ENCODE measurements around the gene TCF4.

The TCF4 gene

GRCh38 chr18:55372209-55372608 is 215.8 kb downstream of the TCF4 start:
- no peak overlapping the region for H3K9ac ChIP-seq (ENCODE audit: low read length)

DNA sequence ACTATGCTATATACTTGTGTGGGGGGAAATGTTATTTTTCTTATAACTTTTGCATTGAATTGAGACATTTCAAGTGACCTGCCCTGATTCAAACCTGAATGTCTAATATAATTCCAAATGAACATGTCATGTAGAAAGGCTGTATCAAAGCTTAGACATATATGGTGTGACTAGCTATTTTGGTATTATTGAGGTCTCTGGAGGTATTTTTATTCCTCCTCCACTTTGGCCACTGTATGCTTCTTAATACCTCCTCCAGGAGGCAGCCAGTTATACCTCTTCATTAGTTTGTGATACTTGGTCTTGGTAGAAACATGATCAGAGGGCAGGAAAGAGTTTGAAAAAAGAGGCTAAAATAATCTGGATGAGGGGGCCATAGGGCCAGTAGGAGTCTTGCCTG is 217.1 kb downstream of the TCF4 start:
- Histone ChIP-seq H3K4me3 (ENCODE audit: low read depth in 1 of 2, low read length in 2 of 2) (no peak overlapping the region), H3K9me3 (ENCODE audit: low read length) (no peaks in the 10 kb centered on the region), H3K4me1 (ENCODE audit: insufficient read depth, low read length) (no peaks in the 10 kb centered on the region), H3K36me3 (ENCODE audit: insufficient read depth, low read length) (no peaks in the 10 kb centered on the region), H3K27ac (ENCODE audit: low read depth, low read length) (no peak overlapping the region), H3K27me3 (ENCODE audit: control insufficient read depth in 1 of 2, insufficient read depth in 2 of 2, low read length in 2 of 2) (no peaks in the 10 kb centered on the region), H3K9ac (ENCODE audit: low read length) (no peak overlapping the region)

More at GRCh38 chr18:55372209-55372608, 215.8 kb downstream of the TCF4 start:
- Histone ChIP-seq H3K27me3 (ENCODE audit: control insufficient read depth in 1 of 2, insufficient read depth in 2 of 2, low read length in 2 of 2) (no peaks in the 10 kb centered on the region), H3K36me3 (ENCODE audit: insufficient read depth, low read length) (no peaks in the 10 kb centered on the region), H3K4me1 (ENCODE audit: insufficient read depth, low read length) (no peaks in the 10 kb centered on the region), H3K9me3 (ENCODE audit: low read length) (no peaks in the 10 kb centered on the region), H3K4me3 (ENCODE audit: low read depth in 1 of 2, low read length in 2 of 2) (no peak overlapping the region), H3K27ac (ENCODE audit: low read depth, low read length) (no peak overlapping the region)

DNA sequence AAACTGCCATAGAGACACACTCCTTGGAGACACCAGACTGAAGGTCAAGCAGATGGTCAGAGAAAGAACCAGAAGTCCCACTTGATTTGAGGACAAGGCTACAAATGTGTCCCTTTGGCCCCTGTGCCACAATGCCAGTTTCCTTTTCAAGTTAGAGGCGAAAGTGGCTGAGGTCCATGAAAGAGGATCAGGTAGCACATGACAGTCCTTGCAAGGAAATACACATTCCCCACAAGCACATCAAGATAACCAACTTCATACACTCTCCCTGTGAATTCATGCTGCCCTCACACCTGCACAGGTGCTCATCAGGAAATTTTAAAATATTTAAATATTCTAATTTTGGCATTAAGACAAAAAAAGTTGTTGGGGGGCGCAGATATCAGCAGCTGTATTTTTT is 218.6 kb downstream of the TCF4 start:
- no peaks in the 10 kb centered on the region for H3K27me3 ChIP-seq (ENCODE audit: control insufficient read depth in 1 of 2, insufficient read depth in 2 of 2, low read length in 2 of 2)
- H3K9ac ChIP-seq (ENCODE audit: low read length) = no peak overlapping the region
- no peaks in the 10 kb centered on the region for H3K4me1 ChIP-seq (ENCODE audit: insufficient read depth, low read length)
- no peaks in the 10 kb centered on the region for H3K9me3 ChIP-seq (ENCODE audit: low read length)
- H3K36me3 ChIP-seq (ENCODE audit: insufficient read depth, low read length) = no peaks in the 10 kb centered on the region
- H3K4me3 ChIP-seq (ENCODE audit: low read depth in 1 of 2, low read length in 2 of 2) = no peak overlapping the region
- H3K27ac ChIP-seq (ENCODE audit: low read depth, low read length) = no peak overlapping the region

- no peak overlapping the region for H3K27ac ChIP-seq (ENCODE audit: low read depth, low read length)
- no peaks in the 10 kb centered on the region for H3K4me1 ChIP-seq (ENCODE audit: insufficient read depth, low read length)
- no peaks in the 10 kb centered on the region for H3K27me3 ChIP-seq (ENCODE audit: control insufficient read depth in 1 of 2, insufficient read depth in 2 of 2, low read length in 2 of 2)
- H3K4me3 ChIP-seq (ENCODE audit: low read depth in 1 of 2, low read length in 2 of 2) = no peak overlapping the region
- no peaks in the 10 kb centered on the region for H3K36me3 ChIP-seq (ENCODE audit: insufficient read depth, low read length)
- H3K9me3 ChIP-seq (ENCODE audit: low read length) = no peaks in the 10 kb centered on the region
- no peak overlapping the region for H3K9ac ChIP-seq (ENCODE audit: low read length)
These were observed 222.7 kb downstream of the TCF4 start for GRCh38 chr18:55365342-55365741.

DNA sequence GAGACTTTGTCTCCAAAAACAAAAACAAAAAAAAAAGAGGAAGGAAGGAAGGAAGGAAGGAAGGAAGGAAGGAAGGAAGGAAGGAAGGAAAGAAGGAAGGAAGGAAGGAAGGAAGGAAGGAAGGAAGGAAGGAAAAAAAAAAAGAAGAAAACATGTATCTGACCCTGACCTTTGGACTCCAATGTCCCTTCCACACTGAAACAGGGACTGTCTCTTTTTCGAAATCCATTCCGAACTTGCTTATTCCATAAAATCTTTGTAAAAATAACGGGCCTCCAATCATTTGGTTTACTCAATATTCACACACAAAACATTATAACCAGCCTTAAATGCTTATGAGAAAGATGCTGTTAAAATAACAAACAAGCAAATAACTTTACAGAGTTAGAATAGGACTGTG is 225.7 kb downstream of the TCF4 start:
- H3K27me3 ChIP-seq (ENCODE audit: control insufficient read depth in 1 of 2, insufficient read depth in 2 of 2, low read length in 2 of 2) = no peaks in the 10 kb centered on the region
- H3K36me3 ChIP-seq (ENCODE audit: insufficient read depth, low read length) = no peaks in the 10 kb centered on the region
- no peak overlapping the region for H3K27ac ChIP-seq (ENCODE audit: low read depth, low read length)
- no peaks in the 10 kb centered on the region for H3K9me3 ChIP-seq (ENCODE audit: low read length)
- no peak overlapping the region for H3K4me3 ChIP-seq (ENCODE audit: low read depth in 1 of 2, low read length in 2 of 2)
- H3K4me1 ChIP-seq (ENCODE audit: insufficient read depth, low read length) = no peaks in the 10 kb centered on the region
- H3K9ac ChIP-seq (ENCODE audit: low read length) = no peak overlapping the region

DNA sequence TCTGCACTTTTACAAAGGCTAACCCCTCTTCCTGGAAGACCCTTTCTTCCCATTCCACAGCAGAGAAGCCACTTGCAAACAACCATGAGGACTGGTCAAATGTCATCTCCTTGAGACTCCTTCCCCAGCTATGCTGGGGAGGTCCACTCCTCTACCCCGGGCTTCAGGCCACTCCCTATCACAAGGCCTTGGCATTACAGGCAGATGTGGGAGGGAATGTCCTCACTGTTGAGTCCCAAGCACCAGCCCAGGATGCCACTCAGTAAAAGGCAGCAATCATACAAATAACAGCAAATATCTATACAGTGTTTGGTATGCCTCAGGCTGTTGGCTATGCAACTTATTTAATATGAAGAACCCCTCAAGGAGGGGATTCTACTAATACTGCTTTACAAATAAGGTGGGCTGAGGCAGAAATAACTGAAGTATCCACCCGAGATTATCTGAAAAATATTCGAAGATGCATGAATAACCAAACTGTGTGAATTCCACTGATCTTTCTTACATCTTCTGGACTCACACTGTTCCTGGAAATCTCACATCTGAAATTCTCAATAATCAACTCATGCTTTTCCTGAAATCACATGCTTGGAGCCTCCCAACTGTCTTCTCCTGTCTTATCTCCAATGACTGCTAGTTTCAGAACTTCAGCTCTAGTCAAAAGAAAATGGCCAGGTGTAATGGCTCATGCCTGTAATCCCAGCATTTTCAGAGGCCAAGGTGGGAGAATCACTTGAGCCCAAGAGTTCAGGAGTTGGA is 226.3 kb downstream of the TCF4 start:
- H3K27ac ChIP-seq (ENCODE audit: low read depth, low read length) = no peak overlapping the region
- no peaks in the 10 kb centered on the region for H3K27me3 ChIP-seq (ENCODE audit: control insufficient read depth in 1 of 2, insufficient read depth in 2 of 2, low read length in 2 of 2)
- no peaks in the 10 kb centered on the region for H3K9me3 ChIP-seq (ENCODE audit: low read length)
- H3K4me1 ChIP-seq (ENCODE audit: insufficient read depth, low read length) = no peaks in the 10 kb centered on the region
- H3K9ac ChIP-seq (ENCODE audit: low read length) = no peak overlapping the region
- no peak overlapping the region for H3K4me3 ChIP-seq (ENCODE audit: low read depth in 1 of 2, low read length in 2 of 2)
- H3K36me3 ChIP-seq (ENCODE audit: insufficient read depth, low read length) = no peaks in the 10 kb centered on the region

GRCh38 chr18:55360061-55360460 is 227.9 kb downstream of the TCF4 start:
- Histone ChIP-seq H3K4me3 (ENCODE audit: low read depth in 1 of 2, low read length in 2 of 2) (no peak overlapping the region), H3K4me1 (ENCODE audit: insufficient read depth, low read length) (no peaks in the 10 kb centered on the region), H3K9ac (ENCODE audit: low read length) (no peak overlapping the region), H3K9me3 (ENCODE audit: low read length) (no peaks in the 10 kb centered on the region), H3K27me3 (ENCODE audit: control insufficient read depth in 1 of 2, insufficient read depth in 2 of 2, low read length in 2 of 2) (no peaks in the 10 kb centered on the region), H3K27ac (ENCODE audit: low read depth, low read length) (no peak overlapping the region), H3K36me3 (ENCODE audit: insufficient read depth, low read length) (no peaks in the 10 kb centered on the region)

- Histone ChIP-seq H3K27me3 (ENCODE audit: control insufficient read depth in 1 of 2, insufficient read depth in 2 of 2, low read length in 2 of 2) (no peaks in the 10 kb centered on the region), H3K4me1 (ENCODE audit: insufficient read depth, low read length) (no peaks in the 10 kb centered on the region), H3K9ac (ENCODE audit: low read length) (no peak overlapping the region), H3K27ac (ENCODE audit: low read depth, low read length) (no peak overlapping the region), H3K4me3 (ENCODE audit: low read depth in 1 of 2, low read length in 2 of 2) (no peak overlapping the region), H3K9me3 (ENCODE audit: low read length) (no peaks in the 10 kb centered on the region), H3K36me3 (ENCODE audit: insufficient read depth, low read length) (no peaks in the 10 kb centered on the region)
These were observed 231.2 kb downstream of the TCF4 start for GRCh38 chr18:55356815-55357214.

- H3K27ac ChIP-seq (ENCODE audit: low read depth, low read length) = no peak overlapping the region
- H3K36me3 ChIP-seq (ENCODE audit: insufficient read depth, low read length) = no peaks in the 10 kb centered on the region
- no peak overlapping the region for H3K4me3 ChIP-seq (ENCODE audit: low read depth in 1 of 2, low read length in 2 of 2)
- H3K9me3 ChIP-seq (ENCODE audit: low read length) = no peaks in the 10 kb centered on the region
- no peak overlapping the region for H3K9ac ChIP-seq (ENCODE audit: low read length)
- H3K4me1 ChIP-seq (ENCODE audit: insufficient read depth, low read length) = no peaks in the 10 kb centered on the region
- no peaks in the 10 kb centered on the region for H3K27me3 ChIP-seq (ENCODE audit: control insufficient read depth in 1 of 2, insufficient read depth in 2 of 2, low read length in 2 of 2)
These were observed 232.8 kb downstream of the TCF4 start for GRCh38 chr18:55355223-55355622.

GRCh38 chr18:55354795-55355194 is 233.2 kb downstream of the TCF4 start:
- no peaks in the 10 kb centered on the region for H3K27me3 ChIP-seq (ENCODE audit: control insufficient read depth in 1 of 2, insufficient read depth in 2 of 2, low read length in 2 of 2)
- H3K27ac ChIP-seq (ENCODE audit: low read depth, low read length) = no peak overlapping the region
- no peaks in the 10 kb centered on the region for H3K36me3 ChIP-seq (ENCODE audit: insufficient read depth, low read length)
- H3K4me1 ChIP-seq (ENCODE audit: insufficient read depth, low read length) = no peaks in the 10 kb centered on the region
- H3K9ac ChIP-seq (ENCODE audit: low read length) = no peak overlapping the region
- no peaks in the 10 kb centered on the region for H3K9me3 ChIP-seq (ENCODE audit: low read length)
- H3K4me3 ChIP-seq (ENCODE audit: low read depth in 1 of 2, low read length in 2 of 2) = no peak overlapping the region

GRCh38 chr18:55353806-55354205 is 234.2 kb downstream of the TCF4 start:
- H3K27me3 ChIP-seq (ENCODE audit: control insufficient read depth in 1 of 2, insufficient read depth in 2 of 2, low read length in 2 of 2) = no peaks in the 10 kb centered on the region
- H3K27ac ChIP-seq (ENCODE audit: low read depth, low read length) = no peak overlapping the region
- no peaks in the 10 kb centered on the region for H3K4me1 ChIP-seq (ENCODE audit: insufficient read depth, low read length)
- H3K36me3 ChIP-seq (ENCODE audit: insufficient read depth, low read length) = no peaks in the 10 kb centered on the region
- no peaks in the 10 kb centered on the region for H3K9me3 ChIP-seq (ENCODE audit: low read length)
- no peak overlapping the region for H3K9ac ChIP-seq (ENCODE audit: low read length)
- no peak overlapping the region for H3K4me3 ChIP-seq (ENCODE audit: low read depth in 1 of 2, low read length in 2 of 2)

DNA sequence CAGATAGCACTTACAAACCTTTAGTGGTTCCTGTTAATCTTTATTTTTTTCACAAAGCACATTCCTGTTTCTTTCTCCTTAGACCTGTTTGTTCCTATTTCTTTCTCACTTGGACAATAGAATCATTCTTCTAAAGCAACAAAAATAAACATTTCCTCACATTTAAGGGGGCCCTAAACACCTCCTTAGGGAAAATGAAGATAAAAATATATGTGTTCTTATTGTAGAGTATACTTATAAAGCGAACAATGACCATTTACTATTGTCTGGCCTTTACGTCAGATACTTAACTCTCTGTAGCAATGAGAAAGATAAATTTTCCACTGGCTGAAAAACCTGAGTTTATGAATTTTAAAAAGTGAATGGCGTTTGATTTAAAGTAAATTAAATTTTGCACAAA is 234.6 kb downstream of the TCF4 start:
- Histone ChIP-seq H3K4me3 (ENCODE audit: low read depth in 1 of 2, low read length in 2 of 2) (no peak overlapping the region), H3K27me3 (ENCODE audit: control insufficient read depth in 1 of 2, insufficient read depth in 2 of 2, low read length in 2 of 2) (no peaks in the 10 kb centered on the region), H3K4me1 (ENCODE audit: insufficient read depth, low read length) (peaks cover 3% of the 10 kb centered on the region), H3K9me3 (ENCODE audit: low read length) (no peaks in the 10 kb centered on the region), H3K9ac (ENCODE audit: low read length) (no peak overlapping the region), H3K27ac (ENCODE audit: low read depth, low read length) (no peak overlapping the region), H3K36me3 (ENCODE audit: insufficient read depth, low read length) (no peaks in the 10 kb centered on the region)

Data from muscle layer of colon (tissue), 2 donors.